Cardiac fibroblast (primary cell): ENCODE measurements around the gene ADCK2.
"Not testable (repeated sequence)": the region's sequence is repeated elsewhere in the genome, so short reads cannot be mapped to it uniquely, and the experiment has no call there.

ENCODE experiments used
- DNase-seq, 2 donors: peaks; one replicate each; pipeline versions ENCODE4 v3.0.0 to v3.0.0-alpha.2; 2010; ENCODE audit warnings: low read depth in 2 of 2
- H3K4me3 ChIP-seq, 2 donors: replicated peaks in 1 of 2; 1 replicate in 1 of 2; 2 replicates in 1 of 2; pipeline ENCODE4 v1.5.1; 2011; ENCODE audit warnings: low read depth in 2 of 2, low read length in 2 of 2, mild to moderate bottlenecking in 2 of 2, moderate library complexity in 1 of 2
- TF ChIP-seq, protein P1 (sequence below): IDR thresholded peaks from one replicate; pipeline ENCODE4 v1.5.1; 2011; ENCODE audit warnings: low read depth, mild to moderate bottlenecking, low read length, inconsistent platforms

Gene ADCK2

GRCh38 chr7:140704205-140704604 lies 31.5 kb downstream of the ADCK2 start:
- no peak for DNase-seq
- TF ChIP-seq, protein P1, sequence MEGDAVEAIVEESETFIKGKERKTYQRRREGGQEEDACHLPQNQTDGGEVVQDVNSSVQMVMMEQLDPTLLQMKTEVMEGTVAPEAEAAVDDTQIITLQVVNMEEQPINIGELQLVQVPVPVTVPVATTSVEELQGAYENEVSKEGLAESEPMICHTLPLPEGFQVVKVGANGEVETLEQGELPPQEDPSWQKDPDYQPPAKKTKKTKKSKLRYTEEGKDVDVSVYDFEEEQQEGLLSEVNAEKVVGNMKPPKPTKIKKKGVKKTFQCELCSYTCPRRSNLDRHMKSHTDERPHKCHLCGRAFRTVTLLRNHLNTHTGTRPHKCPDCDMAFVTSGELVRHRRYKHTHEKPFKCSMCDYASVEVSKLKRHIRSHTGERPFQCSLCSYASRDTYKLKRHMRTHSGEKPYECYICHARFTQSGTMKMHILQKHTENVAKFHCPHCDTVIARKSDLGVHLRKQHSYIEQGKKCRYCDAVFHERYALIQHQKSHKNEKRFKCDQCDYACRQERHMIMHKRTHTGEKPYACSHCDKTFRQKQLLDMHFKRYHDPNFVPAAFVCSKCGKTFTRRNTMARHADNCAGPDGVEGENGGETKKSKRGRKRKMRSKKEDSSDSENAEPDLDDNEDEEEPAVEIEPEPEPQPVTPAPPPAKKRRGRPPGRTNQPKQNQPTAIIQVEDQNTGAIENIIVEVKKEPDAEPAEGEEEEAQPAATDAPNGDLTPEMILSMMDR = no peak
- H3K4me3 ChIP-seq = no peak overlapping the region

DNA sequence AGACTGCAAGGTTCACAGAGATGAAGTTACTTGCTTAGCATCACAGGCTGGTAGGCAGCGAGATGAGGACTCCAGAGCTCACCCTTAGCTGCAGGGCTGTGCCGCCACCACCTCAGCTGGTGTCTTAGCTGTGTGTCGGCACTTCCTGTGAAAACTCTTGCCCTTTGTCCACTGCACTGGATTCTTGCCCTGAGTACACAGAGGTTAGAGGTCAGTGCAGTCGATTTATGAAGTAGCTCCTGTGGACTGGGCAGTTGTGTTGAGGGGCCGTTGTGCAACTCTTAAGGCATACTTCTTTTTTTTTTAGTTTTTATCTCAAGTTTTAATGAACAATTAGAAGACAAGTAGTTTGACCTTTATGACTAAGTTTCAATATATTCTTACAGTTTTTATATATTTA lies 34.4 kb downstream of the ADCK2 start:
- TF ChIP-seq, protein P1 = no peak
- no peak for DNase-seq
- no peak overlapping the region for H3K4me3 ChIP-seq

- DNase-seq, H3K4me3 ChIP-seq: not testable (repeated sequence)
Observed at GRCh38 chr7:140708764-140709163, 36.0 kb downstream of the ADCK2 start.

DNA sequence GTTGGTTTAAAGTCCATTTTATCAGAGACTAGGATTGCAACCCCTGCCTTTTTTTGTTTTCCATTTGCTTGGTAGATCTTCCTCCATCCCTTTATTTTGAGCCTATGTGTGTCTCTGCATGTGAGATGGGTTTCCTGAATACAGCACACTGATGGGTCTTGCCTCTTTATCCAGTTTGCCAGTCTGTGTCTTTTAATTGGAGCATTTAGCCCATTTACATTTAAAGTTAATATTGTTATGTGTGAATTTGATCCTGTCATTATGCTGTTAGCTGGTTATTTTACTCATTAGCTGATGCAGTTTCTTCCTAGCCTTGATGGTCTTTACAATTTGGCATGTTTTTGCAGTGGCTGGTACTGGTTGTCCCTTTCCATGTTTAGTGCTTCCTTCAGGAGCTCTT lies 39.6 kb downstream of the ADCK2 start:
- not testable (repeated sequence) for DNase-seq, H3K4me3 ChIP-seq

- no peak for DNase-seq
- H3K4me3 ChIP-seq = no peak overlapping the region
- TF ChIP-seq, protein P1 = no peak
Observed at GRCh38 chr7:140714331-140715040, 41.7 kb downstream of the ADCK2 start.

DNA sequence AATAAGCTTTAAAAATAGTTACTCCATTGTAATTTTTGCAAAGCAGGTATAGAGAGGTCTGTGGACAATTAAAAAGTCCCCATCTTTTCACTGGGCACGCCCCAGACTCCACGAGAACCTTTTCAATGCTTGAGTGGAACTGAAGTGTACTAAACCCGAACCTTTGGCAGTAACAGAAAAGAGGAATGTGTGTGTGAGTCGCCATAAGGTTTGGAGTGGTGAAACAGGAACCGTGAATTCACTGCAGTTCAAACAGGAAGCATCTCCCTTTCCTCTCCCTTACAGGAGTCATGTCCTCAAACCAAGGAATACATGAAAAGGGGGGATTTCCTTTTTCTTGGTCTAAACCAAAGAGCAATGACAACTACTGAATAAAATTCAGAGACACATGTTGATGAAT lies 47.0 kb downstream of the ADCK2 start:
- H3K4me3 ChIP-seq = no peak overlapping the region
- peak; percentile 38 to 52 for DNase-seq
- TF ChIP-seq, protein P1 = no peak

GRCh38 chr7:140722254-140722653 lies 49.5 kb downstream of the ADCK2 start:
- no peak overlapping the region for H3K4me3 ChIP-seq
- no peak for DNase-seq
- TF ChIP-seq, protein P1 = no peak

DNA sequence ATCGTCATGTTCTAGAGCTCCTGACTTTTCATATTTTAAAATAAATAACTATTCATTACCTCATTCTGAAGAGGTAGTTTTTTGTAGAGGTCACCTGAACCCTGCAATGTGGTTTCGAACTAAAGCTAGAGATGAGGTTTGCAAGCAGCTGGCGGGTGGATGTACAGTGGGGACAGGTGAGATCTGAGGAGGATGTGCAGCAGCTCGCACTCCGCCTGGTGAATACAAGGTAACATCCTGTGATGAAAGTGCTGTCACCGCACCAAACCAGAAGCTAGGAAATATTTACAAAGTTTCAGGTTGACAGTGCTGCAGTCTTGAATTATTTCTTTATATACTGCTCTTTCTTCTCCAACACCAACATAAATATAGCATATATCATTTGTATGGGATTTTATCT lies 50.3 kb downstream of the ADCK2 start:
- no peak for DNase-seq
- H3K4me3 ChIP-seq = no peak overlapping the region
- TF ChIP-seq, protein P1 = no peak
